ENCODE results near the gene TPD52L1.
A peak's percentile ranks its signal among the peaks of the same experiment; 100 is the strongest.

The TPD52L1 gene

DNA sequence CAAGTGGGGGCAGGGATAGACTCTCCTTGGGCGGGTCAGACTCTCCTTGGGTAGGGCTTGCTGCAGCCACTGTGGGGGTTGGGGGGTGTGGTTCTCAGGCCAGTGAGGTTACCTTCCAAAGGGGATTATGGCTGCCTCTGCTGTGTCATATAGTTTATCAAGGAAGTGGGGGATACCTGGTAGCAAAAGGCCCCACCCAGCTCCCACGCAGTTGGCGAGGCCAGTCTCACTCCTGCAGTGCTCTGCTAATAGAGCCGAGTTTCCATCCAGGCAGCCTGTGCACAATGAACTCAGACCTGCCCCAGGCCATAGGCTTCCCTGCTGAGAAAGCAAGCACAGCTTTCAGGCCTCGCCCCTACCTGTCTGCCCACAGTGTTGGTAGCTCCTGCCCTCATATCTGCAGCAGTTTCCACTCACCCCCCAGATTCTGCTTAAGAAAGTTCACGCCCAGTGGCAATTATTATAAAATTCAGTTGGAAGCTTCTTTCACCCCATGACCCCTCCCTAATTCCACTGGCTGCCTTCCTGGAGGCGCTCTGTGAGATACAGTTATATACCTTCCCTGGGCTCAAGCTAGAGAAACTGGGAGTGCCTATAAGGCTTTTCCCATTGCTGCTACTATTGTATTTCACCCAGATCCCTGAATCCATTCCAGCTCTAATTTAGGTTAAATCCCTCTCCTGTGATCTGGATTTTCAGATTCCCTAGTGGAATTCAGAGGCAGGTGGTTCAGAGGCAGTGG is 92.1 kb downstream of the TPD52L1 start:
- peak in 1 of 2 experiments; percentile 5 for DNase-seq

DNA sequence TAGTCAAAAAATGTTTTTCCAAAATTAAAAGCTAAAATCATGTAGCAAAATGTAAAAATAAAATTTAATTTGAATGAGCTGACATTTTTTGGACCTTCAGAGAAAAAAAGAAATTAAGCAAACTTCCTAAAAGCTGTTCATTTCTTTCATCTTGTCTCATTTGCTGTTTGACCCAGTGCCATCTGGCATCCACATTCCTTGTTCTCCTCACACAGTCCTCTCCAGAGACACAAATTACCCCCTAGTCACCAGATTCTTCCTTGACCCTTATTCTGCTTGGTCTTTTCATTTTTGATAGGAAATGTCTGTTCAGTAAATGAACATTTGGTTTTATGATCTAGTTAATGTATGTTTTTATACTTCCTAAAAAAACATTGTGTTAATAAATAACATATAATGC is 93.0 kb downstream of the TPD52L1 start:
- DNase-seq = peak; percentile 2 to 44

DNA sequence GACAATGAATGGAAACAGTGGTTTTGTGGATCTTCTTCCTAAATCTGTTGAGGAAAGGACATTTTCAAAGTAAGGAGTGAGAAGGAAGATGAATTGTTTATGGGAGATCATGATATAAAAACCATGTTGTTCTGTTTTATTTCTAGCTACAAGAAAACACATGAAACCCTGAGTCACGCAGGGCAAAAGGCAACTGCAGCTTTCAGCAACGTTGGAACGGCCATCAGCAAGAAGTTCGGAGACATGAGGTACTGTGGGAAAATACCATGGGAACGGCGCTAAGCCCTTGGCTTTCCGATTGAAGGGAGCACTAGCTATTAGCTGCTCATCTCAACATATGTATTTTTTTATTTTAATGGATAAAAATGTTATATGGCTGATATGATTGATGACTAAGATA is 94.6 kb downstream of the TPD52L1 start:
- no peak for DNase-seq

DNA sequence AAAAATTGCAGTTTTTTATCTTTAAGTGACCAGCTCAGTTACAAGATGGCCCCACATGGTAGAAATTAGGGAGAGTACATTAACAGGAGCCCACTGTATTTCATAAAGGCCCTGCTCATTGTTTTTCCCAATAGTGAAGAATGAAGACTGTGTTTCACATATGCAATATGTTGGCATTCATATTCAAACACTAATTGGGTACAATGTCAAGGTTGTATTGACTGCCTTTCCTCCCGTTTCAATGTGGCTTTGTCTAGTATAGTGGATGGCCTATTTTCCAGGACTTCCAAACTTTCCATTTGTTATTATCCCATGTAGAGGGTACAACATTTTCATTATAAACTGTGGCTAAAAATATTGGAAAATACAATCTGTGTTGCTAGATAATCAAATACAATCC is 96.9 kb downstream of the TPD52L1 start:
- DNase-seq = peak in 1 of 2 experiments; percentile 6

DNA sequence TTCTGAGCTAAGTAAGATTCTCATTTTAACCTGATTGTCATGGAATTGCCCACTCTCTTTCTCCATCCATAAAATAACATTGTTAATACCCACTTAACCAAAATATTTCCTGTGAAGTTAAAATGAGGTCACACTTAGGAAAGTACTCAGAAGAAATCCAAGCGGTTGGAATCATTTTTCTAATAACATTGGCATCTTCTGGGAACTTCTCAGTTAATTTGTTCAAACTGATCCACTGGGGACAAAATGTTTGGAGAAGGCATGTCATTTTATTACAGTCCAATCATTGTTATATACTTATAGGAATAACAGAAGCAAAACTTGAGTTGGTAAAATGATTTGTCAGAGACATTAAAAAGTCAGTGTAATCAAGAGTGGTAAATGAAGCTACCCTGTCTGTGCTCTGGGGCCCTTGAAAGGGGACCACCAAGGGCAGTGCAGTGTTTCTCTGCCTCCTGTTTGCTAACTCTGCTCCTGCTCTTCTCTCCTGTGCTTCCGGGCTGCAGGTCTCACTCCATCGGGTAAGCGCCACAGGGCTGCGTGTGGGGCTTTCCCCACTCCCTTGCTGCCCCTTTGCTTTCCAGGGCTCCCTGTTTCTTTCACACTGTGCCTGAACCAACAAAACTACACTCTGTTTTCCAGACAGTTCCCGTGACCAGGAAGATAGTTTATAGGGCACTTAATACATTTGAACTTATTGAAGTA is 98.1 kb downstream of the TPD52L1 start:
- DNase-seq = no peak

DNA sequence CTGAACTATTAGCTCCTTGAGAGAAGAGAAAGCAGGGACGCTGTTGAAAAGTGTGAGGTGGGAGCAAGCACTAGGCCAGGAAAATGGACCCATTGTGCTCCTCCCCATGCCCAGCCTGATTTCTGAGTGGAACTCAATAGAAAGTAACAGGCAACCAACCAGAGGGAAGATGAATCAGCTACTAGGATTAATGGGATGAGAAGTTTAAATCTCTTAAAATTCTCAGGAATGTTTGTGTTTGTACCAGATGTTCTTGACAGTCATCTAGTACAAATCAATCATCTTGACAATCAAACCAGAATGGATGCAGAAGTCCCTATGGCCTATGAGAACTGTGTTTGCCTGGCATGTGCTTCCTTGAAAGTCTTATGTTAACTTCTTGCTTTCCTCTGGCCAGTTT is 99.3 kb downstream of the TPD52L1 start:
- DNase-seq = no peak

DNA sequence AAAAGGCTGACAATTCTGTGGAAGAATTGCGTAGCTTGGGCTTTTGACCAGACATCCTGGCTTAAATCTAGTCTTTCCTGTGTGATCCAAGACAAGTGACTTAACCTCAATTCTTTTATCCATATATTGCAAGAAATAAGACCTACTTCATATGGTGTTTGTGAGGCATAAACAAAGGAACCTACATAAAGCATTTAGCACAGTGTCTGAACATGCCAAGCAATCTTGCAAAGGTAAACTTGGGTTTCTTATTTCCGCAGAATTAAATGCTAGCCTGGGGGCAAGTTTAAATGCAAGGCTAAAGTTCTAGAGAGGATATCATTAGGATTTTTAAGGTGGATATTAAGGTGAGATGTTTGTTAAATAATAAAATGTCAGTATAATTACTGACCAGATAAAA is 100.3 kb downstream of the TPD52L1 start:
- DNase-seq = no peak

DNA sequence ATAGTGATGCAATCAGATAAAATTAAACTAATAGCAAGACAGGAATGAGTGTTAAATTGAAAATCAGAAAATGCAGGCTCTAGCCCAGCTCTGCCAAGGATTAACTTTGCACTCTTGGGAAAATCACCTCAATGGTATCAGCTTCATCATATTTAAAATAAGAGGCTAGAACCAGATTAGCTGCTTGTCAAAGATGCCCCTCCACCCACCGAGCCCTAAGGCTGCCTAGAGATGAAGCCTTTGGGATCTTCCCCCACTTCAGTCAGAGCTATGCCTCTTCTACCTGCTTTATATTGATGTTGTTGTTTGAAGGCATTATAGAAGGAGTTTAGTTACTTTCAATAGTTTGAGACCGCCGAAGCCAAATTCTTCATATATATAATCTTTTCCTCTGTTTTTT is 100.7 kb downstream of the TPD52L1 start:
- no peak for DNase-seq

DNA sequence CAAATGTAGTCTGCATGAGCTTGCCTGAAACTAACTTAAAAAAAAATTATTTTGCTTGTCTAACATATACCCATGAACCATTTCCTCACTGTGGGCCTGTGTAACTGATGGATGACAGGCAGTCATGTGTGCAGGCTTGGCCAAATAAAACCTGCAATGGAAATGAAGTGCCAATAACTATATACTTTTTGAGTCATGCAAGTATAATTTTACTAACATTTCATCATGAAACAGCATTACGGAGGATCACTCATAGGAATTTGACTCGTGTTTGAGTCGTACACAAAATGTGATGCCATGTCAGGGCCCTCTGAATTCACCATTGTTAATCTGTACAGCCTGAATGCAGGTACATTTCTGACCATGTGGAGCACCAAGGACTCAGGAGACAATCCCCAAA is 101.6 kb downstream of the TPD52L1 start:
- DNase-seq = no peak

DNA sequence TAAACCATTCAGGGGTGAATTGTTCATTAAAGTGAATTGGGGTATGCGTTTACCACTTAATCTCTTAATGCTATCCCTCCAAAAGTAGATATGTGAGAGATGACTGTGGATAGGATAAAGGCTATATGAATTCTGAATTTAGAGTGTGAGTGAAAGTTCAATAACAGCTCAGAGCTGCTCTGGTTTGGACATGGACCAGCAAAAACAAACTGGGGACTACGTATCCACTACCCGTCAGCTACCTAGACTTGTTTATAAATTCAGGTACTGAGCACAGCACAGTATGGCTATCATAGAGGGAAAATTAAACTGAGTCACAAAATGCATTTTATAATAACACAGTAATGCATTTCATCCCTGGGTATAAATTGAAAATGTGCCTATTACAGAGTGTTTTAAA is 103.8 kb downstream of the TPD52L1 start:
- DNase-seq = no peak

DNA sequence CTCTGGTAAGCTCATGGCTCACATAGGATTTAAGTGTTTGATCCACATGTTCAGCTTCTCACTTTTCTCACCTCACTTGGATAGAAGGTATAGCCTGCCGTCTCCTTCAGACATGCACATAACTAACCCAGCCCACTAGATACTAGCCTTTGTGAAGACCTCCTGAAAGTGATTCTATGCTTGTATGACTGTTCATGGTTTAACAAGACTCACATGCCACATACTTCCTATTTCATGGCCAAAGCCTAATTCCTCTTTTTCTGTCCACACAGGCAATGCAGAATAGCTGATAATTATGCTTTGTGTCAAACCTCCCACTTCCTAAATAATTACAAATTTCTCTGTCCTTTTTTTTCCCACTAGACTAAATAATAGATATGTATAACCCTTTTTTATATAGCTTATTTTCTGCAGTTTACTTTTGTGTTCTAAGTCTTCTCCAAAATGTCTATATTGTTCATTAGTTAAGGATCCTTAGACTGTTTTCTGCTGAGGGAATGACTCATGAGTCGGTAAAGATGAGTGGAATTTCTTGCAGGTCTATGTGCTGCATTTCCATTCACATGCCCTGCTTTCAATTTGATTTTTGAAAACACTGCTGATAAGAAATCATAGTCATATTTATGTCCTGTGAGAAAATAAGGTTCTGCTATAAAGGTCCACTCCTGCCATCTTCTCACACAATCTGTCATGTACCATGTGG is 105.2 kb downstream of the TPD52L1 start:
- no peak for DNase-seq

DNA sequence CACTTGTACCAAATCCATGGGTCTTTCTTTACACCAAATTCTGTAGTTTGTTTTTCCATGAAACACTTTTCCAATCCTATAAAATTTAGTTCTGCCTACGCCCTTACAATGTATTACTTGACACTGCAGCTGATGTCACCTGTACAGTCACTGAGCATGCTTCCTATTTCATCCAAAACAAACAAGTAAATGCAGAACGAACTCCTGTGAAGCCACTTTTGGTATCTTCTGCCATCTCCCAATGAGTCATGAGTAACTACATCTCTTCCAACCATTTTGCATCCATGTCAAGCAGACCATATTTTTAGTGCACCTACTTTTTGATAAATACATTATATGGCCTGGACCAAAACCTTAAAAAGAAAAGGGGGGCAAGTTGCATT is 105.8 kb downstream of the TPD52L1 start:
- no peak for DNase-seq

DNA sequence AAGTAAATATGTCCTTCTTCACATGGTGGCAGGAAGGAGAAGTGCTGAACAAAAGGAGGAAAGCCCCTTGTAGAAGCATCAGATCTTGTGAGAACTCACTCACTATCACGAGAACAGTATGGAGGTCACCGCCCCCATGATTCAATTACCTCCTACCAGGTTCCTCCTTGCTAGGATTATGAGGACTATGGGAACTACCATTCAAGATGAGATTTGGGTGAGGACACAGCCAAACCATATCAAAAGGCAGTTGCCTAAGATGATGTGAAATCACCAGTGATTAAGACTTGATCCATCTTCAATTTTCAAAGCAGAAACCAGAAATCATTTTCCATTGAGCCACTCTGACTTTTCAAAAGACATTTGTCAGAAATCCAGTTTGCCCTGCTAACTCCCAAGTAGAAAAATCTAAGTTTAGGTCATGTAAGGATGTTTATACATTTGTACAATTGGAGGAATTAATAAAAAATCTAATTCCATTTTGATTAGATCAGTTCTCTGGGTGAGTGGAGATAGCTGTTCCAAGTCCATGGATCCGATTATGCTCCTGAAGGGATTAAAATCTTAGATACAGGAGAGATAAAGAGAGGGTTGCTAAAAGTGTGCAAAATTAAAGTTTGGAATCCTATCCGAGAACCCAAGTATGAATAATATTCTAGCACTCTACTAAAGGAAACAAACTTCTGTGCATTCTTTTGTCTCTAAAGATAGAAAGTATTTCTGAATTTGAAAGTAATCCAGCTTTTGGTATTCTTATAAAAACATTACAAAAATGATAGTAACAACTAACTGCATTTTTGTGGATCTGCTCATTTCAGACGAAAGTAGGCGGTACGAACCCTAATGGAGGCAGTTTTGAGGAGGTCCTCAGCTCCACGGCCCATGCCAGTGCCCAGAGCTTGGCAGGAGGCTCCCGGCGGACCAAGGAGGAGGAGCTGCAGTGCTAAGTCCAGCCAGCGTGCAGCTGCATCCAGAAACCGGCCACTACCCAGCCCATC is 108.7 kb downstream of the TPD52L1 start:
- no peak for DNase-seq

DNA sequence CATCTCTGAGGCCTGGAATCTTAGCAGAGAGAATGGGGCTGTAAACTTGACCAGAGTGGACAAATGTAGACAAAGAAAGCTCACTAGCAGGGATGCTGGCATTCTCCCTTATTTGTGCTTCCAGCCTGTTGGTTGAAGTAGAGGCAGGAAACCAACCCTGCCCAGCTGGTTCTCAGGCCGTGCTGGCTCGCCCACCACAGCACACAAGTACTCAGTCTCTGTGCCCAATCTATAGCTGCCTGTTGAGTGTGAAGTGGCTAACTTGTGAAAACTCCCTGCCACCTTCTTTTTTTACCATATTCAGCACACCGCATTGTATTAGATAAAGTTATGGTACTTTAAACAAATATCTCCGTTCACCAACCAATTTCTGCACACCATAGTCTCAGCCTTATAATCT is 110.9 kb downstream of the TPD52L1 start:
- DNase-seq = no peak

DNA sequence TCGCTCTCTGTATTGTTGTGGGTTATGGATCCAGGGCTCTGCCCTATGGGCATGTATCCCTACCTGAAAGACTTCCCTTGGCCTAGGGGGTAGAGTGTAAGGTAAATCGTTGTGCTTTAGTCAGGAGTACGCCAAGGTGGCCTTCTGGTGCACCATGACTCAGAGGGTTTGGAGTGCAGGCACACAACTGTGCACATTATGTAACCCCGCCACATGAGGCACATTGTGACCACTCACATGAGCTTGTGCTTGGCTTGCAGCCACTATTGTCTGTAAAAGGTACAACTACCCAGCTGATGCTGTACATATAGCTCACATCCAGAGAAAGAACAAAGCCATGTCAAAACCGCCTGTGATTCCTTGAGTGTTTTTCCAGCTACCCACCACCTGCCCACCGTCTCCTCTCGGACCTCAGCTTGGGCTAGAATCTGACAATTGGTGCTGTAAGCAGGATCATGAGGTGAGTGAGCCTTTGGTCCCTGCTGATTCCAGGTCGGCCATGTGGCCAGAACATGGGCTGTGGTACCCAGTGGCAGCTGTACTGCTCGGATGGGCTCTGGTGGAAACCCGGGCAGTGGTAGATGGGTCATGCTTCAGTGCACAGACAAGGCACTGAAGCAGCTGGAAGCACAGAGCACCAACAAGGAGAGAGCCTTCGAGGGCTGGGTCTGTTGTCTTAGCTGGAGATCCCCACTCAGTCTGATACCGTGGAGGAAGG is 114.4 kb downstream of the TPD52L1 start:
- DNase-seq = no peak

DNA sequence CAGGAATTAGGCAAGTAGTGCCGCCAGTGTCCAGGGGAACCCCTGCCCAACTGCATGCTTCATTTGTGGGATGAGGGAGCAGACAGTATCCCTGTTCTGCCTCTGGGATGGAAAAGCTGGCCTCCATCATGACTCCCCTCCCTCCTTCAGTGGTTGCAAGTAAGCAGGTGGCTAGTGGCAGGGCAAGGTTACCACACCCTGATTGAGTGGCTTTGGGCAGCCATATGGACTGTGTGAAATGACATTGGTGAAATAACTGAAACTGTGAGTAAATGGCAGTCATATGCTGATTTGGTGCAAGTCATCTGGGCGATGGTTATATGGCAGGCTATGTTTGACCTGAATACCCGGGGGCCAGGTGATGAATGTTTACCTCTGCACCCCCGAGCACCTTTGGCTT is 115.2 kb downstream of the TPD52L1 start:
- DNase-seq = no peak

DNA sequence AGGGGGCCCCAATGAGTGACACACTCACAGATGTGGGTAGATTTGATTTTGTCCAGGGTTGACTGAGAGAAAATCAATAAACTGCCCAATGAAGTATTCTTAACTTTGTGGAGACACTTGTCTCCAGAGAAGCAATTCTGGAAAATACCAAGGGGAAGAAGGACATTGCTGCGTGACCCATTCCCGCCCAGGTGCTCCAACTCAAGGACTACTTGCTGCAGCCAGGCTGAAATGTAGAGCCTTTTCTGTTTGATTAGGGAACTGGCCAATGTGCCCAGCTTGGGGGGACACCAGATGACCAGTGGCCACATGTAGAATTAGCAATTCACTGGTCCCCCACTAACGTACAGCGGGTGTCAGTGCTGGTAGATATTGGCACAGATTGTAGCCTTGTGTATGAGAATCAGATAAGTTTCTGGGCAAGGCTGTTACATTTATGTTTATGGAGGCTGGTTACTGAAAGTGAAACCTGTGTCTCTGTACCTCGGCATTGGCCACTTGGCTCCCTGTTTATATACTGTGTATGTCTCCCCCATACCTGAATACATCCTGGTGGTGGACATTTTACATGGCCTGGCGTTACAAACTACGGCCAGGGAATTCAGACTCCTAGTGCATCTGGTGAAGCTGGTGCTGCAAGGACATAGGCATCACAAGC is 115.9 kb downstream of the TPD52L1 start:
- no peak for DNase-seq

DNA sequence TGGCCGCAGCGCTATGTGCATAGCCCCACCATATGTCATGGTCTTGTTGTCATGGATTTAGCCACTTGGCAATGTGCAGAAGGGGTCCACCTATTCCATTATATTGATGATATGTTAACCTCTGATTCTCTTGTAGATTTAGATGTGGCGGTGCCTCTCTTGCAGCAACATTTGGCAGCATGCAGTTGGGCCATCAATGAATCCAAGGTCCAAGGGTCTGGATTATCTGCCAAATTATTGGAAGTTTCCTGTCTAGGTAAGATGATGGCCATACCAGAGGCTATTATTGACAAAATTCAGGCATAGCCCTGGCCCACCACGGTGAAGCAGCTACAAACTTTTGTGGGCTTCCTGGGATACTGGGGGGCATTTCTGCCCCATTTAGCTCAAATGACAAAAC is 116.8 kb downstream of the TPD52L1 start:
- DNase-seq = no peak

DNA sequence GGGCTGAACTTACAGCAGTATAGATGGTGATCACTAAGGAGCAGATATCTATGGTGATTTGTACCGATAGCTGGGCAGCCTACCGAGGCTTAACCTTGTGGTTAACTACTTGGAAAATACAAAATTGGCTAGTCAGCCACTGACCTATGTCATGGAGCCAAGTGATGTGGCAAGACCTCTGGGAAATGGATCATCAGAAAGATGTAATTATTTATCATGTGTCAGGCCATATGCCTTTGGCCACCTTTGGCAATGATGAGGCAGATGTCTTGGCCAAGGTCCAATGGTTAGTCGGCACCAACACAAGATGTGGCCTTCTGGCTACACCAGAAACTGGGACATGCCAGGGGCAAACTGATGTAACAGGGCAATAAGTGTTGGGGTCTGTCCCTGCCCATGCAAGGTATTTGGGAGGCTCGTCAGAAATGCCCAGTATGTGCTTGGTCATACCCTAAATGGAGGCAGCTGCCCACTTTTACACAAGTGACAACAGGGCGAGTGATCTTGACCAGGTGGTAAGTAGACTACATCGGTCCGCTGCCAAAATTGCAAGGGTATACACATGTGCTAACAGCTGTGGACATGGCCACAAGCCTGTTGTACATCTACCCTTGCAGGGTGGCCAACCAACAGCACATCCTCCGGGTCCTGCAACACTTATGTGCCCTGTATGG is 118.0 kb downstream of the TPD52L1 start:
- peak in 1 of 2 experiments; percentile 60 for DNase-seq

DNA sequence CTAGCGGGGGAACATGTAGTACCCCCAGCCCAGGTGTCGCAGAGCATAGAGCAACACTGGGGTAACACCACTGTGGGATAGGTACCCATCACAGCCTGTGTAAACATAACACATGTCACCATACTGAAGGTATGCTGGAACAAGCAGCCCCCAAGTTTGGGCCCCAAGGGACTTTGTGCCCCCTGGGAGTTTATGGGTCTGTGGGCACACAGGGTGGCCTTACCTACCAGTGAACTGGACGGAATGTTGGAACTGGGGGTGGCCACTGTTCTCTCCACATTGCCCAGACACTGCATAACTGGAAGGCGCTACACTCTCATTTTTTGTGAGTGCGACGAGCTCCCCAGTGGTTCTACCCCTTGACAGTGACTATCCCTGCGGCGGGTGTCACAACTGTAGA is 119.7 kb downstream of the TPD52L1 start:
- DNase-seq = no peak

DNA sequence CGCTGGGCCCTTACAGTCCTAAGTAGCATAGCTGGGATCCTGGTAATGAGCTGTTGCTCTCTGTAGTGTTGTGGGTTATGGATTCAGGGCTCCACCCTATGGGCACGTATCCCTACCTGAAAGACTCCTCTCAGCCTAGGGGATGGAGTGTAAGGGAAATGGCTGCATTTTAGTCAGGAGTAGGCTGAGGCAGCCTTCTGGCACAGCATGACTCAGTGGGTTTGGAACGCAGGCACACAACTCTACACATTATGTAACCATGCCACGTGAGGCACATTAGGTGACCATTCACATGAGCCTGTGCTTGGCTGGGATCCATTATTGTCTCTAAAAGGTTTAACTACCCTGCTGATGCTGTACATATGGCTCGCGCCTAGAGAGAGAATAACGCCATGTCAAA is 120.4 kb downstream of the TPD52L1 start:
- peak in 1 of 2 experiments; percentile 40 for DNase-seq

All from NCI-H446 (cell line).